HG03520 (cell line): ENCODE results near the gene CKMT2.

Experiments
- ATAC-seq: cut with Tn5 transposase; IDR thresholded peaks from one replicate; pipeline ENCODE4 v1.9.1; 2021; ENCODE audit warnings: mild to moderate bottlenecking, moderate library complexity; ENCODE audit not compliant: unreplicated experiment

CKMT2 gene

DNA sequence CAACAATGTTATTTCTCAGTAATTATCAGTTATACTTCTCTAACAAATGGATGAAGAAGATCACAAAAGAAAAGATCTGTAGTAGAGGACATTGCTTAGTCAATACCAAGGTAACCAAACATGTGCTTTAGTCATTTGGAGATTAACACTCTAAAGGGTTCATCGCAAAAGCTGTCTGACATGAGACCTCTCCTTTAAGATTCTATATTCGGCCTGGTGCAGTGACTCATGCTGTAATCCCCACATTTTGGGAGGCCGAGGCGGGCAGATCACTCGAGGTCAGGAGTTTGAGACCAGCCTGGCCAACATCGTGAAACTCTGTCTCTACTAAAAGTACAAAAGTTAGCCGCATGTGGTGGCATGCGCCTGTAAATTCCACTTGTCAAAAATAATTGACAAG is 18.3 kb upstream of the CKMT2 start:
- ATAC-seq = no peak

DNA sequence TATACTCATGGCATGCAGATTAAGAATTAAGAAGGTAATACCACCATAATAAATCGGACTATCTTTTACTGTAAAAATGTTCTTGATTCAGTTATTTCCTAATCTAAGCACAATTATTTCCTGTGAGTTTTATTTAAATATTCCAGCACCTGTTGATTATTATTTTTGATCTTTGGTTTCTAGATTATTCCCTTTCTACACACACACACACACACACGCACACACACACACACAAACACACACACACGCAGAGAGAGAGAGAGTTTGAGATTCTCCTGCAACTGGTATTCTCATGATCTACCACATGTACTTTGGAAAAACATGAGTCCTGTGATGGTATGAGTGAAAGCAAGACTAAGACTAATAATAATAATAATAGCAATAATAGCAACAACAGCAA is 17.0 kb upstream of the CKMT2 start:
- no peak for ATAC-seq

DNA sequence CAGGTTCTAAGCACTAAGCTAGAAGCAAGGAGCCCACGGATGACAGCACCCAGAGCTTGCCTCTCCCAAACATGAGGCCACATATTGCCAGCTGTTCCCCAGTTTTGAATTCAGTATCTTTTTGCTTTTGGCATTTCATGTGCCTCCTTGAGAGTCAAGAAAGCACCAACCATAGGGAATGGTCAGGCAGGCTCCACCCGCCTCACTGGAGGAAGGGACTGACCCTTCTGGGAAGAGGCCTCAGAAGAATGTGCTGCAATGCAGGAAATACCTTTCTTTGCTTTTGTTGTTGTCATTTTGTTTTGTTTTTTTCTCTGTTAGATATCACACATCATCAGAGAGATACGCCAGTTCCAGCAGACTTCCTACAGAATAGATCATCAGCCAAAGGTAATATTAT is 13.7 kb upstream of the CKMT2 start:
- ATAC-seq = no peak

DNA sequence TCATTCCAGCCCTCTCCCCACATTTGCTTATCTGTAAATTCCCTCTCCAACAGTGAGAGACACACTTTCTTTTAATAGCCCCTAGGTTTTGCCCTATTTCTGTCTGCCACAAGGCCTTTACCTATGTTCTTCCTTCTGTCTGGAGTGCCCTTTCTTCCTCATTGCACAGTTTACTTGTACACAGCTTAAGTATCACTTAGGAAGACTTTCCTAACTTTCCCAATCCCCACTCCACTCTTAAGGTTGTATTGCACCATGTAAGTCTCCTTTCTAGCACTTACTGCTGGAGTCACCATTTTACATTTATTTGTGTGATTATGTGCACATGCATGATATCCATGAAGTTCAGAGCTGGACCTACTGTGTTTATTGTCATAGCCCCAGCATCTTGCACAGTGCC is 10.8 kb upstream of the CKMT2 start:
- no peak for ATAC-seq

GRCh38 chr5:81225463-81225862 is 7.7 kb upstream of the CKMT2 start:
- no peak for ATAC-seq

GRCh38 chr5:81226286-81226685 is 6.8 kb upstream of the CKMT2 start:
- no peak for ATAC-seq

DNA sequence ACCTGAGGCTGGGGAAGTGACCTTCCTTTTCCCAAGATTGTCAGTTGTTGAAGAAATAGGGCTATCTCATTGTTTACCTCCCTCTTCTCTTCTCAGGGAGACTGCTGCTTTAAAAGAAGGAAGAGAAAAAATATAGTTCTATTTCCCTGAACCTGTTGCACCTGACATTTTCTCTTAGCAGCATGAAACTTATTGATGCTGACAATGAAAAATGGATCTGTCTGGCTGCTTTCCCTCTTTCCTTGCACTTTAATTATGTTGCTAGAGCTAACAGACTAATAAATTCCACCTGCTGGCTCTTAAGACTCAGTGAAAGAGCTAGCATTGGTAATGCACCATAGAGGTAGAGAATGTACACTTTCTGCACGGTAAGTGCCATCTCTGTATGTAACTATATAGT is 6.2 kb upstream of the CKMT2 start:
- ATAC-seq = no peak

- ATAC-seq = no peak
Observed at GRCh38 chr5:81228084-81228483, 5.0 kb upstream of the CKMT2 start.

- ATAC-seq = no peak
Observed at GRCh38 chr5:81230416-81230815, 2.7 kb upstream of the CKMT2 start.

DNA sequence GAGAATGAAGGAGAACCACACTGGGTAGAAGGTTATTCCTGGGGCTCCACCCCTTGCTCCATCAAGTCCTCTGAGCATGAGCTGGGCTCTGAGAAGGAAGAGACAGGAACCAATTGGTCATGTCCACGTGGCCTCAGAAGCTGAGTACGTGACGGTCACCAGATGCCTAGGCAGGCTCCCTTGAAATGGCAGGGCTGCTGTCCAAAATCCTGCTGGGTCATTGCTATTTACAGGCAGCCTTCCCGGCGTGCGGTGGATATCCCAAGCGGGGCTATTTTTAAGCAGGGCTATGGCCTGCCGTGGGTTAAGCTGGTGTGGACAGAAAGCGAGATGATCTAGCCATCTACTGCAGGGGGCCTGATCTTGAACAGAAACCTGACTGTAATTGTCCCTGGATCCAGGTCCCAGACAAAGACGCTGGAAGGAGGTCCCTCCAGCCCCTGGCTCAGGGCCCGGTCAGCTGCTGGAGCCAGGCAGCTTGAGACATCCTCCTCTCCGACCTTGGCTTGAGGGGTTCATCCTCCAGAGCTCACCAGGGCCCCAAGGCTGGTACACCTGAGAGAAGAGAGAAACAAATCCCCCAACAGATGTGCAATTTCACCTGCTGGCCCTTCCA is 550 bp upstream of the CKMT2 start:
- ATAC-seq = no peak

DNA sequence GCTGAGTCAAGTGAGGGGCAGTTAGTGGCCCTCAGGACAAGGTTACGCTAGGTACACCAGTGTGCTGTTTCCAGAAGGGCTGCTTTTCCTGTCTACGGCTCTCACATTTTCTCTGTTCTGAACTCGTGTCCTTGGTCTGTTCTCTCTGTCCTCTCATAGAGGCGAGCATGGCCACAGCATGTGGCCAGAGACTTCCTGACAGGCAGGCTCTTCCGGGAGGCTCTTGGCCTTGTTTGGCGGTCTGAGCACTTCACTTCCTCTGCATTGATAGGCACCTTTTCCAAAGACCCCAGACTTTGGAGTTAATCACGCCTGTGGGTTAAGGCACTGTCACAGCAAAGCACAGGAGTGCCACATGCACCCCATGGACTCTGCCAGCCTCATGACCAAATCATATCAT is 1.2 kb downstream of the CKMT2 start:
- ATAC-seq = no peak

DNA sequence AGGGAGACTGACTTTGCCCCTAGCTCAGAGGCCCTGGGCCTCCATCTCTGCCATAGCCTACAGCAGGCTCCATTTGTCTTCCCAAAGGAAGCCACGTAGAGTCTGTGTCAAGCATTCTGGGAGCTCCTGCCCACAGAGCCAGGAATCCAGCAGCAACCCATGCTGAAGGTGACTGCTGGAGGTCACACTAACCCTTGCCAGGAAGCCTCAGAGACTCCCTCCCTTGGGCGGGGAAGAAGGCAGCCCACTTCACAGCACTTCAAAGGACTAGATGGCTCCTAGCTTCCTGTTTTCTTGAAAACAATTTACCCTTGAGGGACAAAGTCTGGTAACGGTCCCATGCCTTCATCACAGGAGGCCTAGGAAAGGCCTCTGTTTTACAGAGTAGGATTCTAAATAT is 1.7 kb downstream of the CKMT2 start:
- ATAC-seq = no peak

GRCh38 chr5:81235287-81236072 is 2.4 kb downstream of the CKMT2 start:
- no peak for ATAC-seq

- ATAC-seq = no peak
Observed at GRCh38 chr5:81238460-81238859, 5.3 kb downstream of the CKMT2 start.

GRCh38 chr5:81239613-81240012 is 6.5 kb downstream of the CKMT2 start:
- no peak for ATAC-seq

DNA sequence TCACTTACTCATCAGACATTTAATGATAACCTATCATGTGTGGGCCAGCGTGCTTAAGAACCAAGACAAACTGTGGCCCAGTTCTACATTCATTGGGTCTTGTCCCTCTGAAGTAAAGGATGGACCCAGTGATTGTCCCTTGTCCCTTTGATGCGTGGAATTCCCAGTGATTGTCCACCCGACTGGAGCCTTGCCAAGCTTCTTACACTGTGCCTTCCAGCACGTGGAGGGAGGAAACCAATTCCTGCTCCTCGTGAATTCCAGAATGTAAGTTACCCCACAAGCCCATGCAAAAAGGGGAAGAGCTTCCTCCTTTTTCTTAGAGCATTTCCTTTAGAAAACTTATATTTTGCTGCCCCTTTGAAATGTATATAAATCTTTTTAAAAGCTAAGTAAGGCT is 7.9 kb downstream of the CKMT2 start:
- no peak for ATAC-seq

GRCh38 chr5:81241961-81242648 is 9.0 kb downstream of the CKMT2 start:
- no peak for ATAC-seq

- ATAC-seq = no peak
Observed at GRCh38 chr5:81242906-81243436, 9.8 kb downstream of the CKMT2 start.

DNA sequence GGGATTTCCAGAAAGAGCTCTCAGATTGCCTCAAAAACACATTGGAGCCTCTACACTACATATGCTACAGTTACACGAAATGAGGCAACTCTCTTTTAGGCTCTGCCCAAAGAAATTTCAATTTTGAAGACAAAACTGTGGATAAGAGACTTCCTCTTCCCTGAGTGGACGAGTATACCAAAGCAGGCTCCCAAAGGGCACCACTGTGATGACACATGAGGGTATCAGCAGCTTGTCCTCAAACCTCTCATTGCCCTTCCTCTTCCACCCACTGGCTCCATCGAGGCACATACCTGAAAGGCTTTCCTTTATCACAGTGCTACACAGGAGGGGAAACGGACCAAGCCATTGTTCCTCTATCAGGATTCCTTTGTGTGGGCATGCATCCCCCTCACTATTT is 11.3 kb downstream of the CKMT2 start:
- no peak for ATAC-seq

GRCh38 chr5:81245871-81246235 is 12.7 kb downstream of the CKMT2 start:
- no peak for ATAC-seq

DNA sequence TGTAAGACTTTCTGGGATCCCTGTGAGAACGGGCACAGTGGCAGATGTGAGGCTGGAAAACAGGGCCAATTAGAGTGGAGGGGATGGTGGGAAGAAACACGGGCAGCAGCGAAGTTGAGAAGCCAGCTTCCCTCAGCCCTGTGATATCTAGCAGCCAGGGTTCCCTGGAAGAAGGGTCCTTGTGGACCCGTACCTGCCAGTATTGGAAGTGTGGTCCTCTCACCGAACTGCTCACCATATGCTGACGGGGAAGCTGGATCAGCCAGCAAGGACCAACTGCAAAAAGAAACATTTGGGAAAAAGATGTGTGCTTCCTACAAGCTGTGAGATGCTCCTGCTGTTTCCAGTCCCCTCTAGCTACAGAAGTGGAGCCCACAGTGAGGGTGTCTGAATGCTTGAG is 13.6 kb downstream of the CKMT2 start:
- ATAC-seq = no peak

DNA sequence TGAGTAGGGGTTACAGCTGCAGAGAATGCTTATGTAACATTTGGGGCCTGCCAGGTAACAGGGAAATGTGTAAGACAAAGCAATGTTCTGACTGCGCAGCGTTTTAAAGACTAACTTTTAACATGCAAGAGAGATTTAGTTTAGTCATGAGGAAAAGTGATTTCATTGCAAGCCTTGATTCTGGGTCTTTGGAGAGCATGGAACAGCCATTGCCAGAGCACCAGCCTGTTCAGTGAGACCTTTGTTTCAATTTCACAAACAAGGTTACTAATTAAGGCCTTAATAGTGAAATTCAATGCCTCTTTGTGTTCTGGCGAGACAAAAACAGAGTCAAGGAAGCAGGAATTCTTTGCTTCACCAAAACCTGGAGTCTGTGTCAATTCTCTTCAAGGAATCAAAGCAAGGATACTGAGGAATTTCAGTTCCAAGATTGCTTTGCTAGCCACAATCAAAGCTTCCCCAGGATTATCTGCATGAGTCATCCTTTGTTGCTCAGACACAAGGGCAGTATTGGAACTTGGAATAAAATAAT is 14.4 kb downstream of the CKMT2 start:
- no peak for ATAC-seq
